HCT116 (cell line): ENCODE results near the gene HAPLN3. TPM values are rescaled to one million over a fixed set of nuclear protein-coding genes. Genes with fewer than 3 reads are reported as not detected.
"Not testable (repeated sequence)": the region's sequence is repeated elsewhere in the genome, so short reads cannot be mapped to it uniquely, and the experiment has no call there.

Experiments used
- ATAC-seq: fragments of 200-7000 bp; cut with Tn5 transposase; 2 replicates; pipeline ENCODE4 v1.9.1; 2020; ENCODE audit warnings: mild to moderate bottlenecking, moderate library complexity
- BruUV-seq: library from RNA; stranded (reverse); fragments of 400-500 nt; replicated peaks from 2 replicates; lab custom pipeline; 2021; lab: Mats Ljungman, UMichigan
- CTCF ChIA-PET: fragments of 300-600 bp; sonication (Branson Sonifier 250); formaldehyde crosslinking; loops from one replicate; lab custom pipeline; 2021; ENCODE audit warnings: antibody characterized with exemption; lab: Charles Lee
- POLR2A ChIA-PET: fragments of 300-600, 350-600 bp; sonication (Branson Sonifier 250); formaldehyde crosslinking; loops from one replicate; lab custom pipeline; 2021; ENCODE audit warnings: antibody characterized with exemption; lab: Charles Lee
- RAD21 ChIA-PET, 2 experiments: fragments of 300-600 bp; sonication (Branson Sonifier 250); formaldehyde crosslinking; loops; one replicate each; lab custom pipeline; 2023; ENCODE audit warnings: low total read pairs in 2 of 2; ENCODE audit not compliant: uncharacterized antibody in 2 of 2, unreplicated experiment in 2 of 2, low non-redundant PET in 1 of 2; lab: Charles Lee
- DNase-seq: peaks from one replicate; pipeline ENCODE4 v3.0.0-alpha.2; 2010; ENCODE audit warnings: low read depth, low spot score
- H2AFZ ChIP-seq: fragments of 200-600 bp; shearing (Covaris generic), sonication (generic); 2 replicates; pipeline ENCODE4 v1.6.1; 2017; ENCODE audit warnings: low read depth, mixed run types, mixed read lengths, antibody characterized with exemption, low read length; ENCODE audit not compliant: poor library complexity, severe bottlenecking
- H3K27ac ChIP-seq: 2 replicates; pipeline ENCODE4 v1.5.1; 2012; ENCODE audit warnings: low read depth, low read length
- H3K27me3 ChIP-seq: fragments of 200-600 bp; sonication (generic); 2 replicates; pipeline ENCODE4 v1.6.1; 2016; ENCODE audit warnings: mixed run types, low read length, mixed read lengths; ENCODE audit not compliant: insufficient read depth
- H3K36me3 ChIP-seq, 2 experiments: fragments of 200-500 bp in 1 of 2; fragments of 200-600 bp in 1 of 2; sonication (Bioruptor generic) in 1 of 2; sonication (generic) in 1 of 2; 2 replicates each; pipeline versions ENCODE4 v1.5.1 to v1.6.1; 2014 to 2016; ENCODE audit warnings: low read length in 2 of 2, inconsistent platforms in 1 of 2, mixed read lengths in 1 of 2, mixed run types in 1 of 2; ENCODE audit not compliant: insufficient read depth in 2 of 2, control insufficient read depth in 1 of 2
- H3K4me1 ChIP-seq, 2 experiments: fragments of 200-600 bp in 1 of 2; sonication (generic) in 1 of 2; 2 replicates each; pipeline versions ENCODE4 v1.5.1 to v1.6.1; 2012 to 2017; ENCODE audit warnings: low read length in 2 of 2, inconsistent platforms in 1 of 2, mild to moderate bottlenecking in 1 of 2, mixed read lengths in 1 of 2, mixed run types in 1 of 2, moderate library complexity in 1 of 2; ENCODE audit not compliant: insufficient read depth in 2 of 2, control insufficient read depth in 1 of 2
- H3K4me2 ChIP-seq: fragments of 200-600 bp; sonication (generic); 2 replicates; pipeline ENCODE4 v1.6.1; 2017; ENCODE audit warnings: mixed run types, low read length, mixed read lengths
- H3K4me3 ChIP-seq, 2 experiments: fragments of 200-600 bp in 1 of 2; sonication (generic) in 1 of 2; replicated peaks in 1 of 2; 2 replicates each; pipeline ENCODE4 v1.5.1; 2011 to 2016; ENCODE audit warnings: low read length in 2 of 2, control low read depth in 1 of 2, low read depth in 1 of 2, mild to moderate bottlenecking in 1 of 2, mixed read lengths in 1 of 2, mixed run types in 1 of 2
- H3K79me2 ChIP-seq: fragments of 200-600 bp; sonication (generic); 2 replicates; pipeline ENCODE4 v1.6.1; 2017; ENCODE audit warnings: mild to moderate bottlenecking, mixed run types, low read length, moderate library complexity, mixed read lengths; ENCODE audit not compliant: insufficient read depth
- H3K9ac ChIP-seq: fragments of 200-600 bp; sonication (generic); 2 replicates; pipeline ENCODE4 v1.6.1; 2016; ENCODE audit warnings: low read length, mixed read lengths
- H3K9me2 ChIP-seq: fragments of 200-600 bp; sonication (generic), shearing (Covaris generic); 2 replicates; pipeline ENCODE4 v1.6.1; 2017; ENCODE audit warnings: mixed run types, mild to moderate bottlenecking, moderate library complexity; ENCODE audit not compliant: insufficient read depth
- H3K9me3 ChIP-seq, 2 experiments: fragments of 200-500 bp in 1 of 2; fragments of 200-600 bp in 1 of 2; sonication (Bioruptor generic) in 1 of 2; sonication (generic) in 1 of 2; 2 replicates each; pipeline ENCODE4 v1.6.1; 2014 to 2017; ENCODE audit warnings: low read length in 2 of 2, mixed read lengths in 2 of 2, inconsistent platforms in 1 of 2, low read depth in 1 of 2, mild to moderate bottlenecking in 1 of 2, mixed run types in 1 of 2, moderate library complexity in 1 of 2; ENCODE audit not compliant: control insufficient read depth in 1 of 2, insufficient read depth in 1 of 2
- H4K20me1 ChIP-seq: fragments of 200-600 bp; sonication (generic), shearing (Covaris generic); 2 replicates; pipeline ENCODE4 v1.6.1; 2017; ENCODE audit warnings: mixed run types, mild to moderate bottlenecking, moderate library complexity; ENCODE audit not compliant: insufficient read depth
- FOSL1 ChIP-seq: IDR thresholded peaks from 2 replicates; pipeline ENCODE4 v1.6.1; 2012; ENCODE audit warnings: low read depth
- intact Hi-C: fragments of 100-400 bp; cut with micrococcal nuclease; formaldehyde crosslinking; loops from 2 replicates; pipeline ENCODE4 v1.10.0; 2022
- total RNA-seq: library from RNA; stranded (reverse); gene quantifications from one replicate; pipeline ENCODE4 v1.2.1, GENCODE V29; 2021; ENCODE audit not compliant: unreplicated experiment

HAPLN3 gene
- total RNA-seq, 1 experiment from 2014 or later, result 10.9 TPM

DNA sequence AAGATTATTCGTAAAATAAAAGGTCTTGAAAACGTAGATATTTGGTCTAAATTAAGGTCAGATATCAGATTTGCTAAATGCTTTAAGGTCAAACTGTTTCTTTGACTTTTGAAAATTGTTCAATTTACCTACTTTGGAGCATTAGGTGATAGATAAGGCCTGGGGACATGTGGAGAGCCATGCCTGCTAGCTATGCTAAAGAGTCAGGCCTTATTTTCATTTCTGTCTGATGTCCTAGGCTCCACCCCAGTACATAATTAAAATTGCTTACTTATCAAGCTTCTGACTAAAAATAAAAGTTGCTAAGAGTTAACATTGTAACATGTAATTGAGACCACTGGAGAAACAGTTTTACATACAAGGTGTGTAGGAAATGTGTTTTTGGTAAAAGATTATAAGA is 30.3 kb upstream of the HAPLN3 start:
- DNase-seq, intact Hi-C loops, H3K27me3 ChIP-seq, H3K4me2 ChIP-seq, ATAC-seq, POLR2A ChIA-PET, H3K9me2 ChIP-seq, H3K79me2 ChIP-seq, BruUV-seq, RAD21 ChIA-PET, H2AFZ ChIP-seq, H3K36me3 ChIP-seq, H3K27ac ChIP-seq, H3K9me3 ChIP-seq, H3K9ac ChIP-seq, CTCF ChIA-PET, H3K4me3 ChIP-seq, H4K20me1 ChIP-seq: not testable (repeated sequence)
- peaks cover 12 to 16% of the 10 kb centered on the region in 2 experiments for H3K4me1 ChIP-seq

DNA sequence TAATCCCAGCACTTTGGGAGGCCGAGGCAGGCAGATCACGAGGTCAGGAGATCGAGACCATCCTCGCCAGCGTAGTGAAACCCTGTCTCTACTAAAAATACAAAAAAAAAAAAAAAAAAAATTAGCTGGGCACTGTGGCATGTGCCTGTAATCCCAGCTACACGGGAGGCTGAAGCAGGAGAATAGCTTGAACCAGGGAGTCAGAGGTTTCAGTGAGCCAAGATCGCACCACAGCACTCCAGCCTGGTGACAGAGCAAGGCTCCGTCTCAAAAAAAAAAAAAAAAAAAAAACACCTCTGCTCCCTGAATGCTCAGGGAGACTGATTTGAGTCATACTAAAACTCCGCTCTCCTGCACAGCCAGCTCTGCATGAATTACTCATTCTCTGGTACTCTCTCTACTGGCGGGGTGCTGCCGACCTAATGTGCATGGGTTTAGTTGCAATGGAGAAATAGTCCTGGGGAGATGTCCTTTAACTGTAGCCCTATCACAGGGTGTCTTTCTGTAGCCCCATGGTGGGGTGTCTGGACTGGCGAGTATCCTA is 25.6 kb upstream of the HAPLN3 start:
- 0 out of 4 replicates have a peak overlapping the region, but pooled peaks of 1 of the 2 experiments have one; percentile 3 for H3K4me3 ChIP-seq
- POLR2A ChIA-PET, result interaction anchor here (0.6 to 1.9 kb wide), 5 partner anchors 9 to 98 kb away, joined by 3 to 9 read pairs (median 4); no protein-coding TSS in a partner anchor
- H3K27ac ChIP-seq, H3K9ac ChIP-seq, BruUV-seq, H3K9me3 ChIP-seq, intact Hi-C loops, H3K36me3 ChIP-seq, H3K9me2 ChIP-seq, H4K20me1 ChIP-seq, H3K79me2 ChIP-seq, DNase-seq, H3K27me3 ChIP-seq: not testable (repeated sequence)
- ATAC-seq, result peak; percentile 41
- CTCF ChIA-PET, result interaction anchor here (1.4 to 1.9 kb wide), 2 partner anchors 9 to 16 kb away, joined by 5 to 6 read pairs; no protein-coding TSS in a partner anchor
- RAD21 ChIA-PET, result interaction anchor here in 1 of 2 experiments (0.7 kb wide), 1 partner anchor 10 kb away, joined by 3 read pairs; no protein-coding TSS in a partner anchor
- H2AFZ ChIP-seq, result peak overlapping the region; percentile 76
- H3K4me1 ChIP-seq, result peaks cover 35 to 41% of the 10 kb centered on the region in 2 experiments
- TF ChIP-seq FOSL1, result 0 out of 2 replicates have a peak, but pooled peaks have one; percentile 20
- peak overlapping the region; percentile 50 for H3K4me2 ChIP-seq
